ENCODE data around the gene MRPS25.

The MRPS25 gene

GRCh38 chr3:15081960-15082664 lies 17.0 kb upstream of the MRPS25 start:
- DNase-seq (ENCODE audit: low spot score): no peak

GRCh38 chr3:15079091-15079490 lies 14.0 kb upstream of the MRPS25 start:
- DNase-seq (ENCODE audit: low spot score): no peak

- DNase-seq (ENCODE audit: low spot score): no peak
Measured at GRCh38 chr3:15074500-15074899, 9.4 kb upstream of the MRPS25 start.

- DNase-seq (ENCODE audit: low spot score): no peak
Measured at GRCh38 chr3:15071699-15072098, 6.6 kb upstream of the MRPS25 start.

GRCh38 chr3:15069441-15069840 lies 4.3 kb upstream of the MRPS25 start:
- no peak for DNase-seq (ENCODE audit: low spot score)

GRCh38 chr3:15066467-15066866 lies 1.4 kb upstream of the MRPS25 start:
- no peak for DNase-seq (ENCODE audit: low spot score)

- DNase-seq (ENCODE audit: low spot score): no peak
Measured at GRCh38 chr3:15065550-15066007, 464 bp upstream of the MRPS25 start.

- peak; percentile 13 for DNase-seq (ENCODE audit: low spot score)
Measured at GRCh38 chr3:15064299-15064834, 748 bp downstream of the MRPS25 start.

GRCh38 chr3:15063656-15064286 lies 1.3 kb downstream of the MRPS25 start:
- DNase-seq (ENCODE audit: low spot score): no peak

- no peak for DNase-seq (ENCODE audit: low spot score)
Measured at GRCh38 chr3:15063238-15063637, 1.9 kb downstream of the MRPS25 start.

GRCh38 chr3:15060029-15060428 lies 5.1 kb downstream of the MRPS25 start:
- no peak for DNase-seq (ENCODE audit: low spot score)

GRCh38 chr3:15056676-15057404 lies 8.3 kb downstream of the MRPS25 start:
- DNase-seq (ENCODE audit: low spot score): no peak

GRCh38 chr3:15055019-15055557 lies 10.0 kb downstream of the MRPS25 start:
- no peak for DNase-seq (ENCODE audit: low spot score)

- no peak for DNase-seq (ENCODE audit: low spot score)
Measured at GRCh38 chr3:15053541-15053940, 11.6 kb downstream of the MRPS25 start.

GRCh38 chr3:15052335-15053242 lies 12.5 kb downstream of the MRPS25 start:
- peak; percentile 68 for DNase-seq (ENCODE audit: low spot score)

GRCh38 chr3:15051531-15051930 lies 13.6 kb downstream of the MRPS25 start:
- DNase-seq (ENCODE audit: low spot score): peak; percentile 69

- DNase-seq (ENCODE audit: low spot score): no peak
Measured at GRCh38 chr3:15050405-15051092, 14.6 kb downstream of the MRPS25 start.

- DNase-seq (ENCODE audit: low spot score): no peak
Measured at GRCh38 chr3:15049584-15049983, 15.5 kb downstream of the MRPS25 start.

- no peak for DNase-seq (ENCODE audit: low spot score)
Measured at GRCh38 chr3:15045667-15046066, 19.4 kb downstream of the MRPS25 start.

- DNase-seq (ENCODE audit: low spot score): no peak
Measured at GRCh38 chr3:15044326-15044725, 20.8 kb downstream of the MRPS25 start.
